Measurements from ENCODE around the gene DNAH17.

- no peak for TF ChIP-seq CTCF (IDR thresholded peaks at IDR 0.05)
- no peak for TF ChIP-seq POLR2AphosphoS5 (IDR thresholded peaks at IDR 0.05)
- TF ChIP-seq POLR2A (IDR thresholded peaks at IDR 0.05) = no peak
Measured at GRCh38 chr17:78478757-78479297, 98.4 kb downstream of the DNAH17 start.
